Measurements from ENCODE around the gene COMMD6. TPM values are rescaled to one million over a fixed set of nuclear protein-coding genes. Genes with fewer than 3 reads are reported as not detected.
A peak's percentile ranks its signal among the peaks of the same experiment; 100 is the strongest.

Gene COMMD6
- total and polyA plus RNA-seq, 9 of the 15 experiments (the other 6 are each of a cell fraction or from before 2014, with no cell fraction given): 32.6 to 116 (median 65.0) TPM

DNA sequence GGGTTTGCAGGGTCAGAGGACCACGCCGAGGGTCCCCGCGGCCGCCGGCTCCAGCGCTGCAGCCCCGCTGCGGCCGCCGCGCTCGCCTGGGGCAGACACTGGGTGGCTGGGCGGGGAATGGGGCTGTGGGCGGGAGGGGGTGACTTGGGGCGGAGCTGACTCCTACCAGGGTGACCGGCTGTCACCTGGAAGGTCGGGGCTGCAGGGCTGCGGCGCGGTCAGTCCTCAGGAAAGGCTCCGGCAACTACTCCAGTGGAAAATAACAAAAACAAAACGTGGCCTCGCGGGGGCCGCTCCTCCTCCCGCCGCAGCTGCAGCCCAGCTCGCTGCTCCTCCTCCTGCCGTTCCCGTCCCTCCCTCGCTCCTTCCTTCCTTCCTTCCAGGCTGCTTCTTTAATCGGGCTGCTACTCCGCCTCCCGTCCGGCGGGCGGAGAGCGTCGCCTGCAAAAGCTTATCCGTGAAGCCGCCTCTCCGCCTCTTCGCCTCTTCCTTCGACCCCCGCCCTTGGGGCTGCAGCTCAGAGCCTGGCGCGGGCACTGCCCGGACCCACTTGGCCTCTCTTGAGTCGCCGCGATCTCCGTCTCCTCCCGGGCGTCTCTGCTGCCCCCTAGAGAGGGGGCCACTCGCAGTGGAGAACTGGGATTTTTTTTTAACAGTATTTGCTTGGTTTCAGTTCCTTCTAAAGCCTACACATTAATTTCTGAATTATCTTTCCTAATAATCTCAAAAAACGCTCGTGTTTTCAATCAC is 55.4 kb downstream of the COMMD6 start, which contains the start of gene TBC1D4 (continued):
- TF ChIP-seq ZBTB7A (IDR thresholded peaks at IDR 0.05; ENCODE audit: borderline replicate concordance, control insufficient read depth, low read depth, low read length) (peak; percentile 60; the same call in 1 of the 2 replicates), E4F1 (CRISPR knock-in tag; IDR thresholded peaks at IDR 0.05; ENCODE audit: borderline replicate concordance) (no peak), NFYB (IDR thresholded peaks at IDR 0.05; ENCODE audit: extremely low read depth, insufficient read length) (no peak), SMARCB1 (IDR thresholded peaks at IDR 0.05; ENCODE audit: insufficient read length, low read depth) (no peak), MTA1 (IDR thresholded peaks at IDR 0.05; ENCODE audit: borderline replicate concordance) (peak; percentile 60; the same call in 1 of the 2 replicates), DACH1 (IDR thresholded peaks at IDR 0.05; ENCODE audit: partially characterized antibody) (no peak), BRF1 (IDR thresholded peaks at IDR 0.05; ENCODE audit: borderline replicate concordance, extremely low read depth, insufficient read length) (no peak), NR2F6 (CRISPR knock-in tag; IDR thresholded peaks at IDR 0.05) (no peak), SNIP1 (IDR thresholded peaks at IDR 0.05; ENCODE audit: low read depth) (no peak), GTF3C2 (IDR thresholded peaks at IDR 0.05; ENCODE audit: borderline replicate concordance, extremely low read depth, insufficient read length) (no peak), MIER1 (IDR thresholded peaks at IDR 0.05; ENCODE audit: low read depth) (no peak)
- TF ChIP-seq, protein P1, sequence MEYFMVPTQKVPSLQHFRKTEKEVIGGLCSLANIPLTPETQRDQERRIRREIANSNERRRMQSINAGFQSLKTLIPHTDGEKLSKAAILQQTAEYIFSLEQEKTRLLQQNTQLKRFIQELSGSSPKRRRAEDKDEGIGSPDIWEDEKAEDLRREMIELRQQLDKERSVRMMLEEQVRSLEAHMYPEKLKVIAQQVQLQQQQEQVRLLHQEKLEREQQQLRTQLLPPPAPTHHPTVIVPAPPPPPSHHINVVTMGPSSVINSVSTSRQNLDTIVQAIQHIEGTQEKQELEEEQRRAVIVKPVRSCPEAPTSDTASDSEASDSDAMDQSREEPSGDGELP (CRISPR knock-in tag; IDR thresholded peaks at IDR 0.05; ENCODE audit: borderline replicate concordance): peak; percentile 52; the same call in 1 of the 2 replicates
- TF ChIP-seq, protein P2, sequence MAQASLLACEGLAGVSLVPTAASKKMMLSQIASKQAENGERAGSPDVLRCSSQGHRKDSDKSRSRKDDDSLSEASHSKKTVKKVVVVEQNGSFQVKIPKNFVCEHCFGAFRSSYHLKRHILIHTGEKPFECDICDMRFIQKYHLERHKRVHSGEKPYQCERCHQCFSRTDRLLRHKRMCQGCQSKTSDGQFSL (CRISPR knock-in tag; IDR thresholded peaks at IDR 0.05): no peak
- TF ChIP-seq, protein P2 (tag; IDR thresholded peaks at IDR 0.05): no peak
- TF ChIP-seq, protein P3, sequence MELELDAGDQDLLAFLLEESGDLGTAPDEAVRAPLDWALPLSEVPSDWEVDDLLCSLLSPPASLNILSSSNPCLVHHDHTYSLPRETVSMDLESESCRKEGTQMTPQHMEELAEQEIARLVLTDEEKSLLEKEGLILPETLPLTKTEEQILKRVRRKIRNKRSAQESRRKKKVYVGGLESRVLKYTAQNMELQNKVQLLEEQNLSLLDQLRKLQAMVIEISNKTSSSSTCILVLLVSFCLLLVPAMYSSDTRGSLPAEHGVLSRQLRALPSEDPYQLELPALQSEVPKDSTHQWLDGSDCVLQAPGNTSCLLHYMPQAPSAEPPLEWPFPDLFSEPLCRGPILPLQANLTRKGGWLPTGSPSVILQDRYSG (tag; conservative IDR thresholded peaks at IDR 0.05; ENCODE audit: low read depth): no peak
- TF ChIP-seq, protein P4, sequence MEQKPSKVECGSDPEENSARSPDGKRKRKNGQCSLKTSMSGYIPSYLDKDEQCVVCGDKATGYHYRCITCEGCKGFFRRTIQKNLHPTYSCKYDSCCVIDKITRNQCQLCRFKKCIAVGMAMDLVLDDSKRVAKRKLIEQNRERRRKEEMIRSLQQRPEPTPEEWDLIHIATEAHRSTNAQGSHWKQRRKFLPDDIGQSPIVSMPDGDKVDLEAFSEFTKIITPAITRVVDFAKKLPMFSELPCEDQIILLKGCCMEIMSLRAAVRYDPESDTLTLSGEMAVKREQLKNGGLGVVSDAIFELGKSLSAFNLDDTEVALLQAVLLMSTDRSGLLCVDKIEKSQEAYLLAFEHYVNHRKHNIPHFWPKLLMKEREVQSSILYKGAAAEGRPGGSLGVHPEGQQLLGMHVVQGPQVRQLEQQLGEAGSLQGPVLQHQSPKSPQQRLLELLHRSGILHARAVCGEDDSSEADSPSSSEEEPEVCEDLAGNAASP (IDR thresholded peaks at IDR 0.05): no peak

Data from K562 (cell line).